ENCODE measurements around the gene RPS6KA2. TPM values are rescaled to one million over a fixed set of nuclear protein-coding genes. Genes with fewer than 3 reads are reported as not detected.
A peak's percentile ranks its signal among the peaks of the same experiment; 100 is the strongest.
"Not testable (repeated sequence)": the region's sequence is repeated elsewhere in the genome, so short reads cannot be mapped to it uniquely, and the experiment has no call there.

Gene RPS6KA2
- total RNA-seq, 1 experiment from 2014 or later, result 14.7 TPM

DNA sequence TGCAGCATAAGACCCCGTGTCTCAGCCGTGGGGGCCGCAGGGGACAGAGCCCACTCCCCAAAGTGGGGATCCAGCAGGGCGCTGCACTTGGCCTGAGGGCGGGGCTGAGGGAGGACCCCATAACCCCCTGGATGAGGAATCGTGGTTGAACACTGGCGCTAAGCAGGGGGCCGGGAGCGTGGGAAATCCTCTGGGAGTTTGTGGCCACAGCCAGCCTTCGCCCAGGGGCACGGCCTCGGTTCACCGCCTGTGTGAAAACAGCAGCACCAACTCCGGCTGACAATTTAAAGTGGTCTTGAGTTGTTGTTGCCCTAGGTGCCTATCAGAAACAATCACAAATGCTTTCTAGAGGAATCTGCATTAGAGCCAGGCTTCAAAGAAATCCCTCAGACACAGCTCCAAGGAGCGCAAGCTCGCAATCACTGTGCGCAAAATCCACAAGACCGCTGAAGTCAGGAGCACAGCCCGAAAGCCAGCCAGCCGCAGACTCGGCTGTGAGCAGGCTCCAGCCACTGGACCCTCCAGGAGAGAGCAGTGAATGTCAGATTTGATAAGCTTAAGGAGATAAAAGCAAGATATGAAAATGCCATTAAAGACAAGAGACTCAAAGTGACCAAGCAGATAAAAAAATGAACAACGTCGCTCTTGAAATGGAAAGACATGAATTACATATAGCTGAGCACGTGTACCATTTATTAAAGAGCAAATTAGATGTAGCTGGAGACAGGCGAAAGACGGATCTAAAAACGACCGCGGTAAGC is 10.9 kb upstream of the RPS6KA2 start:
- in situ Hi-C loops (cut with HindIII; ENCODE audit: low sequenced_read_pairs), result no loop called here
- no peak for DNase-seq (ENCODE audit: low spot score)

DNA sequence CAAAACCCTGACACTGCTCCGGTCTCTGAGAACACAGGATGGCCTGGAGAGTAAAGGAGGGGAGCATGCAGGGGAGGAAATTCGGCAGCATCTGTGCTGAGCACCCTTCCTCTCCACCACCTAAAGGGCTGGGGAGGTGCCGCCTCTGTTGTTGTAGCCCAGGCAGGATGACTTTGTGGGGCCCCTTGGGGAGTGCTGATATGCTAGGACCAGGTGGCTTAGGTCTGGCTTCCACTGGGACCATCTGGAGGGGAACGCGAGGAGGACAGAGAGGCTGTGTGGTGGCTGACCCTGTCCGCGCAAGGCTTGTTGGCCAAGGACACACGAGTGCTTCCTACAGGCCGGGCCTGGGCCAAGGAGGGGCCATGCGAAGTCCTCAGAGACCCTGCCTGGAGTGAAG is 9.9 kb upstream of the RPS6KA2 start:
- peak; percentile 54 for DNase-seq (ENCODE audit: low spot score)
- in situ Hi-C loops (cut with HindIII; ENCODE audit: low sequenced_read_pairs), result no loop called here

DNA sequence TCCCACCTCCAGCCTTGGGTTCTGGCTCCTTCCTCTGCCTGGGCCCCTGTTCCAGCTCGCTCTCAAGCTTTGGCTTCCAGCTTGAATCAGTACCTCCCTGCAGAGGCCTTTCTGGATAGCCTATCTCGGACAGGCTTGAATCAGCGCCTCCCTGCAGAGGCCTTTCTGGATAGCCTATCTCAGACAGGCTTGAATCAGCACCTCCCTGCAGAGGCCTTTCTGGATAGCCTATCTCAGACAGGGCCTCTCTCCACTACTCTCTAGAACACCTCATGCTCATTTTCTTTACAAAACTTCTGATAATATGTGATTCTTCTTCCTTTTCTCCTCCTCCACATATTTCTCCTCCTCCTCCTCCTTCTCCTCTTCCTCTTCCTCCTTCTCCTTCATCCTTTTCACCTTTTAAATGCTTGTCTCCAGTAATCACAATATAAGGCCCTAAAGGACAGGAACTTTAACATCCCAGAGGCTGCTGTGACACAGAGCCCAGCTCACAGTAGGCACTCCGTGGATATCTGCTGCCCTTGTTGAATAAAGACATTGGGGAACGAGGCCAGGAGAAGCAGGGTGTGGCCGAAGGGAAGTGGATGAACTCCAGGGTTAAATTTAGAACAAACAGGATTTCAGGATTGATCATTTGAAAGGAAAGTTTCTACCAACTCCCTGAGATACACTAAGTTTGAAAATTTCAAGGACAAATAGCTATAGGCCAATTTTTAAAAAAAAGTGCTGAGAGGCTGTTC is 9.3 kb upstream of the RPS6KA2 start:
- in situ Hi-C loops (cut with HindIII; ENCODE audit: low sequenced_read_pairs), result no loop called here
- DNase-seq (ENCODE audit: low spot score), result no peak

DNA sequence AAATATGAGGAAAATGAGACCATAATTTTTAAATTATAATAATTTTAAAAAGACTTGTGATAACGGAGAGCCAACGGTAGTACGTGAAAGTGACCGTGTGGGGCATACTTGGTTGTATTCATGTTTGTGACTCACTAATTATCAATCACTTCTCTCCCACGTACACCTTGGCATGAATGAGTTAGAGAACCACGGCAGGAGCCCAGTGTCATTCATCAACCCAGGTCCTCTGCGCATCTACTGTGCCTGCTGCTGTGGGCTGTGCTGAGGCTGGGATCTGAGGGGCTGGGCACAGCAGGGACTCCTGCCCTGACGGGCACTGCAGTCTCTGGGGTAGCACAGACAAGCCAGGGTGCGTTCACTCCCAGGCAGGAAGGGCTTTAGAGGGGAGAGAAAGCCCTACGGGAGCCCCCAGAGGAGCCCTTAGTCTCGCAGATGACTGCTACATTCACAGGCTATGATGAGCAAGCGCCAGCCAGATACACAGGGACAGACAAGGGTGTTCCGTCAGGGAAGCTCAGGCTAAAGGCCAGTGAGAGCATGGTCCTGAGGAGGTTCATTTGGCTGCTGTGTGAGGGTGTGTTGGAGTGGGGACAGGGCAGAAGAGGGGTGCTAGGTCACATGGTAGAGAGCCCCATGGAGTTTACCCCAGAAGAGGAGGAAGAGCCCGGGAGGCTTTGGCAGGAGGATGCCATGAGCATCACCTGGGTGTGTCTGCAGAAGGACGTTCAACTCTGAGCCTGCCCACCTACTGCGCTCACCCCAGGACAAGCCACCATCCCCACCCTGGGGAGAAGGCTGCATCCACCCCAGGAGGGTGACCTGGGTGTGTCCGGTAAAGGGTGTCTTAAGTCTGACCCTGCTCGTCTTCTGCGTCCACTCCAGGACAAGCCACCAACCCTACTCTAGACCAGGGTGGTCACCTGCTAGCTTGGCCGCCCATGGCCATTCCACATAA is 8.2 kb upstream of the RPS6KA2 start:
- DNase-seq (ENCODE audit: low spot score), result no peak
- in situ Hi-C loops (cut with HindIII; ENCODE audit: low sequenced_read_pairs), result no loop called here

DNA sequence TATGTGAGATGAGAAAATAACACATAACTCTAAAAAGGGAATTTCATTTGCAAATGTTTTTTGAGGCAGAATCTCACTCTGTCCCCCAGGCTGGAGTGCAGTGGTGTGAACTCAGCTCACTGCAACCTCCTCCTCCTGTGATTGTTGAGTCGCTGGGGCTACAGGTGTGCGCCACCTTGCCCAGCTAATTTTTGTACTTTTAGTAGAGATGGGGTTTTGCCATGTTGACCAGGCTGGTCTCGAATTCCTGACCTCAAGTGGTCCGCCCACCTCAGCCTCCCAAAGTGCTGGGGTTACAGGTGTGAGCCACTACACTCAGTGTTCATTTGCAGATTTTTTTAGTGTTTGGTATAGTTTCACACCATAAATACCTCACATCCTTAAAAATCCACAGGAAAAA is 7.5 kb upstream of the RPS6KA2 start:
- DNase-seq (ENCODE audit: low spot score); in situ Hi-C loops (cut with HindIII; ENCODE audit: low sequenced_read_pairs): not testable (repeated sequence)

- in situ Hi-C loops (cut with HindIII; ENCODE audit: low sequenced_read_pairs), result no loop called here
- no peak for DNase-seq (ENCODE audit: low spot score)
These were observed 6.9 kb upstream of the RPS6KA2 start for GRCh38 chr6:166633732-166634535.

DNA sequence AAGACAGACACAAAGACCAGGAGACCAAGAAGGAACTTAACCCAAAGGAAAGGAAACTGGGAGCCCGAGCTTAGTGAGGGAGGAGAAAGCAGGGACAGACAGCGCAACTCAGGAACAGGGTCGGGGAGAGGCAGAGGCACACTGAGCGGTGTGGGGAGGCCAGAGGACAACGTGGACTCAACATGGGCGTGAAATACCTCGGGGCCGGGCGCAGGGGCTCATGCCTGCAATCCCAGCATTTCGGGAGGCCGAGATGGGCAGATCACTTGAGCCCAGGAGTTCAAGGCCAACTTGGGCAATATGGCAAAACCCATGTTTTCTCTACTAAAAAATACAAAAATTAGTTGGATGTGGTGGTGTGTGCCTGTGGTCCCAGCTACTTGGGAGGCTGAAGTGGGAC is 5.7 kb upstream of the RPS6KA2 start:
- no peak for DNase-seq (ENCODE audit: low spot score)
- in situ Hi-C loops (cut with HindIII; ENCODE audit: low sequenced_read_pairs), result no loop called here

DNA sequence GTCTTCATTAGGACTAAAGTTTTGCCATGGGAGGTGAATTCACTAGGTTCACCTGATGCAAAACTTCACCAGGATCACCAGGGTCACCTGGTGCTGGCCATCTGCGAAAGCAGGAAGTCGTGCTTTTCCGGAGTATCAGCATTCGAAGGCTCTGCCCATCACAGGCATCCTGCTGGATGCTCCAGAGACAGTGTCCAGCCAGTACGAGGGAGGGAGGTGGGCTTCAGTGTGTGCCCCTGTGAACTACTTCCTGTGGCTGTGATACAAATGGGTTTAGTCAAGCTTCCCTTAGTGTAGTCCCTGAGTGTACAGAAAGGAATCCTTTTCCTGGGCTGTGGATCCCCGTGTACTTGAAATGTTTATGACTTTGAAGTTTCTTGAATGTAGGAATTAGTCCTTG is 3.4 kb upstream of the RPS6KA2 start:
- in situ Hi-C loops (cut with HindIII; ENCODE audit: low sequenced_read_pairs), result no loop called here
- no peak for DNase-seq (ENCODE audit: low spot score)

DNA sequence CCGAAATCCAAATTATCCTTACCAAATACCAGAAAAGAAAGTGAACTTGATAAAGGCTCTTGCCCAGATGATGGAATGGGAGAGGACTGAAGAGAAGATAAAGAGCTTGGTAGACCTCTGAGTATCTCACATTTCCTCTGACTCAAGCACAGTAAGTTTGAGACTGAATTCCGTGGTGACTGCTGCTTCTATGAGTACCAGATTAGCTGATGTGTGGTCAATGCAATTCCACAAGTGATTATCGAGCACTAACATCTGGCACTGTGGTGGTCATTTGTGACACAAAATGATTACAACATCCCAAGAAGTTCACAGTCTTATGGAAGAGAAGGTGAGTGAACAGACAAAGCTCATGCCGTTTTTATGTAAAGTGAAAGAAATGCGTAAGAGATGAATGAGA is 2.6 kb upstream of the RPS6KA2 start:
- DNase-seq (ENCODE audit: low spot score), result no peak
- in situ Hi-C loops (cut with HindIII; ENCODE audit: low sequenced_read_pairs), result no loop called here

DNA sequence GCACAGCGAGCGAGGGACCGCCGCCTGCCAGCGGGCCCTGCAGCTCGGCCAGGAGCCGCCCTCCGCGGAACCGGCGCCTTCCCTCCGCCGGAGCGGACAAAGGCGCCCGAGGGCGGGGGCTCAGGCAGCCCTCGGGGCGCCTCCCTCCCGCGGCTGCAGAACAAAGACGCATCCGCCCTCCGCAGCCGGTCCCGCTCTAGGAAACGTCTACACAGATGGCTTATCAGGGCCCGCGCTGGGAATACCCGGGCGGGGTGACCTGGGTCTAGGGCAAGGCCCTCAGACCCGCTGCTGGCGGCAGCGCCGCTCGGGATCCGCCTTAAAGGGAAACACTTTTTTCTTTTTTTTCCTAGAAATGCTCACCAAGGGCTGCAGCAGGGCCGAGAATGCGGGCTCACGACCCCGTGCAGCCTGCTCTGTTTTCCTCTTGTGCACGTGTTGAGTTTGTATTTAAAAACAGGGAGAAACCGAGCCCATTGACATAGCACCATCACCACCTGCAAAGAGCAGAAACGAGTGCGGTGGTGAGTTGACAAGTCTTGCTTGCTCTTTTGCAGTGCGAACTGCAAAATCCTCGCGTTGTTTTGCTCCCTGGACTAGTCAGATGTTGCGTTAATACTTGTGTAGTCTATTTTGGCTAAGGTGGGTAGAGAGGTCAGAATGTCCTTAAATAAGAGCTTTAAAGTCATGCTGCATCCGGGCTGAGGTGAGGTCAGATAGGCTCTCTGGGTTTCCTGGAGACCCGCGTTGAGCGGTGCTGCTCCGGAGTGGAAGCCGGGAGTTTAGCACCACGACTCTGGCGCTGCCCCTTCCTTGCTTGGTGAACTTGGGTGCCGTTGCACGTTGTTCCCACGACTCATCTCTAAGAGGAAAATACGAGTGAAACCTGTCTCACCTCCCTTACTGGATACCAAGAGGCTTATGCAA is 1.1 kb upstream of the RPS6KA2 start:
- DNase-seq (ENCODE audit: low spot score), result peak; percentile 52
- in situ Hi-C loops (cut with HindIII; ENCODE audit: low sequenced_read_pairs), result no loop called here

DNA sequence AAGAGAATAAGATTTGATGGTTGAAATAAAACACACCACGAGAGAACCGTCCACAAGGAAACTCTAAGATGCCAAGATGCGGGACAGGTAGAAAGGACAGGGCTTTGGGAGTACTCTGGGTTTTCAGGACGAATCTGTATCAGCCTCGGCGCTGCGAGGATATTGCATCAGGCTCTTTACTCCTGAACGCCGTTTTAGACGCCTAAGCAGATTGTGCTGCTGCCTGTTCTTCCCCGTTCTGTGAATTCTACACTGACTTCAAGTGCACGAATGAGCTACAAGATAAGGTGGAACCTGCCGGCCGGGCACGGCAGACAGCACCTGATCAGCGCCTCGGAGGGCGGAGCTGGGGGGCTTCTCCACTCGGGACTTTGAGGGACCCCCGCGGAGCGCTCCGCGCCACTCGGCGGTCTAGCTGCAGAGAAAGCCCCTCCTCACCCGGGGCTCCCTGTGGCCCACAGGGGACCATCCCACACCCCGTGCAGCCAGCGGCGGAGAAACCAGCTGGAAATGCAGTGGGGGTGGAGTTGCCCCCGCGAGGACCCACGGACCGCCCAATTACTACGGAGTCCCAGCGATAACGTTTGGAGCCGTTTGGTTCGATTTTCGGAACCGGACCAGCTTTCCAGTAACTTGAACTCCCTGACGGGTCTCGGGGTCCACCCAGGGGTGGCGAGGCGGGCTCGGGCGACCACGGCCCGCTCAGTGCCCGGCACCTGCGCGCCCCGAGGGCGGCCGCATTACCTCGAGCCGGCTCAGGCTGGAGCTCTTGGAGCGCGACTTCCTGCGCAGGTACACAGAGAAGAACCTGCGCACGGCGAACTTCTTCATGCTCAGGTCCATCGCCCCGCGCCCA is 646 bp downstream of the RPS6KA2 start:
- in situ Hi-C loops (cut with HindIII; ENCODE audit: low sequenced_read_pairs), result no loop called here
- peak; percentile 65 for DNase-seq (ENCODE audit: low spot score)

- in situ Hi-C loops (cut with HindIII; ENCODE audit: low sequenced_read_pairs), result no loop called here
- peak; percentile 32 for DNase-seq (ENCODE audit: low spot score)
These were observed 1.7 kb downstream of the RPS6KA2 start for GRCh38 chr6:166625356-166625755.

- DNase-seq (ENCODE audit: low spot score), result no peak
- in situ Hi-C loops (cut with HindIII; ENCODE audit: low sequenced_read_pairs), result no loop called here
These were observed 2.8 kb downstream of the RPS6KA2 start for GRCh38 chr6:166624275-166624674.

- no peak for DNase-seq (ENCODE audit: low spot score)
- in situ Hi-C loops (cut with HindIII; ENCODE audit: low sequenced_read_pairs), result no loop called here
These were observed 3.7 kb downstream of the RPS6KA2 start for GRCh38 chr6:166623318-166623717.

DNA sequence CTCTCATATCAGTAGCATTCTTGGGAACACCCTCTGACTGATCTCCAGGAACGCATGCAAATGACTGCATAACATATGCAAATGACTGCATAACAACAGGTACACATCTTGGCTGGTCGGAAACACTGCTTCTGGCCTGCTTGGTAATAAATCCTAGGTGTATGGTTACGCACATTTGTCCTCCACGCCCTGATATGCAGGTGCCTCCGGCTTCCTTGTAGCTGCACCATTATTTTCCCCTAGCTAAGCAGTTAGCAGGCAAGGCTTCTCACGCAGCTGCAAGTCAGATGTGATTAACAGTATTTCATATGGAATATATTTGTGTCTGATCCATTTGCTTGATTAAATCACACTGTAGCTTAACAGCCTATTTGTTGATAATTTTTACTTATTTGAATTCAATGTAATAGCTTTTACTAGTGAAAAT is 5.9 kb downstream of the RPS6KA2 start:
- DNase-seq (ENCODE audit: low spot score), result no peak

DNA sequence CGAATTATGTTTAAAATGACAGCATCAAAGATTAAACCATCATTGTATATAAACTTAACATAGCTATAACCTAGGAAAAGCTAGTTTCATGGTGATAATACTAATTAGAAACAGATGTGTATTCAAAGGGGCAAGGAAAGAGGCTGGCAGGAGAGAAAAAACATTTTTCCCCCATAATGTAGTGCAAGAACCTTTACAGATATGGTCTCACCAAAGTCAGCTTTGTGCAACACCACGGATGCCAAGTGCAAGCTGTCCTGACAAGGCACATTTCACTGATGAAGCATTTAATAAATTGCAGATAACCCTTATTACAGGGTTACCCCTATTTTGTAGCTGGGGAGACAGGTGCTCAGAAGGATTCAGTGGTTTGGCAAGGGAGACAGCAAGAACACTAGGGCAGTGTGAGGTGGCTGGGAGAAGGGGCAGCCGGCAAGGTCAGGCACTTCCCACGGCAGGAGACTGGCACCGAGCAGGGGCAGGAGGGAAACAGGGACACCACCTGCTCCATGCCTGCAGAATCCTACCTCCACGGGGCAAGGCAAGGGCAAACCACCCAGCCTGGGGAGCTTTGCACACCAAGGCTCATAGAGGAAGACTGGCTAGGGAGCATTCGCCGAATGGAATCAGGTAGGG is 6.5 kb downstream of the RPS6KA2 start:
- in situ Hi-C loops (cut with HindIII; ENCODE audit: low sequenced_read_pairs), result no loop called here
- DNase-seq (ENCODE audit: low spot score), result peak; percentile 74

More for the DNA sequence above, 5.9 kb downstream of the RPS6KA2 start:
- in situ Hi-C loops (cut with HindIII; ENCODE audit: low sequenced_read_pairs), result no loop called here

DNA sequence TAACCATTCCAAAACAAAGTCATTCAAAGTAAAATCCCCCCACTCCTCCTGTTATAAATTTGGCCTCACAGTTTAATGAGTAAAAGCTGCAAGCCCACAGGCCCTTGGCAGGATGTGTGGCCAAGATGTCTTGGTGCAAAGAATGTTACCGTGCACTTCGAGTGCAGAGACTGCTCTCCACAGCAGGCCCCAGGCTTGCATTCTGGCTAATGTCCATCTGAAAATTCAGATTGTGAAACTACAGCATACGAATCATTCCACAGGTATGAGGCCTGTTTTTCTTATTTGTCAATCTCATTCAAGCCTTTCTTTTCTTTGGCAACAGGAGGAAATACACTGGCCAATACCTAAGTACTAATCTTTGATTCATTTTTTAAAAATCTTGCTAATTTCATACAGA is 7.1 kb downstream of the RPS6KA2 start:
- in situ Hi-C loops (cut with HindIII; ENCODE audit: low sequenced_read_pairs), result no loop called here
- DNase-seq (ENCODE audit: low spot score), result peak; percentile 62
